HEK293 (cell line): ENCODE results near the gene CMTM1.

ENCODE experiments used
- AEBP2 ChIP-seq: fragments of 450-650 bp; formaldehyde crosslinking; IDR thresholded peaks from 2 replicates; pipeline ENCODE4 v1.5.1; 2016; ENCODE audit warnings: missing biosample characterization, missing genetic modification characterization, borderline replicate concordance
- CTCF ChIP-seq: fragments of 450-650 bp; formaldehyde crosslinking; IDR thresholded peaks from 2 replicates; pipeline ENCODE4 v1.5.1; 2016; ENCODE audit warnings: missing biosample characterization, missing genetic modification characterization
- GLIS1 ChIP-seq: fragments of 450-650 bp; formaldehyde crosslinking; IDR thresholded peaks from 2 replicates; pipeline ENCODE4 v1.5.1; 2016; ENCODE audit warnings: missing biosample characterization, missing genetic modification characterization
- GLIS2 ChIP-seq: fragments of 450-650 bp; formaldehyde crosslinking; IDR thresholded peaks from 2 replicates; pipeline ENCODE4 v1.5.1; 2016; ENCODE audit warnings: missing biosample characterization, missing genetic modification characterization
- KLF17 ChIP-seq: fragments of 450-650 bp; formaldehyde crosslinking; IDR thresholded peaks from 2 replicates; pipeline ENCODE4 v1.5.1; 2016; ENCODE audit warnings: missing biosample characterization, missing genetic modification characterization
- SP2 ChIP-seq: fragments of 450-650 bp; formaldehyde crosslinking; IDR thresholded peaks from 2 replicates; pipeline ENCODE4 v1.5.1; 2016; ENCODE audit warnings: missing biosample characterization, missing genetic modification characterization
- TSHZ1 ChIP-seq: fragments of 450-650 bp; formaldehyde crosslinking; IDR thresholded peaks from 2 replicates; pipeline ENCODE4 v1.5.1; 2016; ENCODE audit warnings: missing biosample characterization, missing genetic modification characterization, borderline replicate concordance
- ZBTB44 ChIP-seq: fragments of 450-650 bp; IDR thresholded peaks from 2 replicates; pipeline ENCODE4 v1.5.1; 2018; ENCODE audit warnings: missing biosample characterization, mild to moderate bottlenecking, missing genetic modification characterization
- ZFHX2 ChIP-seq: fragments of 450-650 bp; formaldehyde crosslinking; conservative IDR thresholded peaks from 2 replicates; pipeline ENCODE4 v1.5.1; 2016; ENCODE audit warnings: missing biosample characterization, missing genetic modification characterization
- ZFP41 ChIP-seq: fragments of 450-650 bp; formaldehyde crosslinking; IDR thresholded peaks from 2 replicates; pipeline ENCODE4 v1.5.1; 2016; ENCODE audit warnings: missing biosample characterization, missing genetic modification characterization, borderline replicate concordance
- ZNF155 ChIP-seq: fragments of 450-650 bp; formaldehyde crosslinking; IDR thresholded peaks from 2 replicates; pipeline ENCODE4 v1.5.1; 2016; ENCODE audit warnings: missing biosample characterization, missing genetic modification characterization
- ZNF19 ChIP-seq: fragments of 450-650 bp; formaldehyde crosslinking; IDR thresholded peaks from 2 replicates; pipeline ENCODE4; 2016; ENCODE audit warnings: missing biosample characterization, missing genetic modification characterization, low read depth
- ZNF311 ChIP-seq: fragments of 450-650 bp; formaldehyde crosslinking; IDR thresholded peaks from 2 replicates; pipeline ENCODE4 v1.5.1; 2017; ENCODE audit warnings: missing biosample characterization, missing genetic modification characterization, borderline replicate concordance
- ZNF341 ChIP-seq: fragments of 450-650 bp; formaldehyde crosslinking; IDR thresholded peaks from 2 replicates; pipeline ENCODE4; 2016; ENCODE audit warnings: low read depth, missing biosample characterization, missing genetic modification characterization
- ZNF398 ChIP-seq: fragments of 450-650 bp; formaldehyde crosslinking; IDR thresholded peaks from 2 replicates; pipeline ENCODE4 v1.5.1; 2017; ENCODE audit warnings: missing biosample characterization, missing genetic modification characterization
- ZNF426 ChIP-seq: fragments of 450-650 bp; formaldehyde crosslinking; IDR thresholded peaks from 2 replicates; pipeline ENCODE4 v1.5.1; 2017; ENCODE audit warnings: missing biosample characterization, missing genetic modification characterization, mild to moderate bottlenecking, inconsistent platforms, moderate library complexity
- ZNF48 ChIP-seq: fragments of 450-650 bp; formaldehyde crosslinking; IDR thresholded peaks from 2 replicates; pipeline ENCODE4 v1.5.1; 2016; ENCODE audit warnings: missing biosample characterization, missing genetic modification characterization
- ZNF561 ChIP-seq: fragments of 450-650 bp; IDR thresholded peaks from 2 replicates; pipeline ENCODE4 v1.5.1; 2018; ENCODE audit warnings: missing biosample characterization, missing genetic modification characterization, borderline replicate concordance
- ZNF585B ChIP-seq: fragments of 450-650 bp; formaldehyde crosslinking; IDR thresholded peaks from 2 replicates; pipeline ENCODE4 v1.5.1; 2016; ENCODE audit warnings: missing biosample characterization, missing genetic modification characterization
- ZNF610 ChIP-seq: fragments of 450-650 bp; formaldehyde crosslinking; IDR thresholded peaks from 2 replicates; pipeline ENCODE4 v1.5.1; 2016; ENCODE audit warnings: missing biosample characterization, missing genetic modification characterization, borderline replicate concordance
- ZNF645 ChIP-seq: fragments of 450-650 bp; formaldehyde crosslinking; IDR thresholded peaks from 2 replicates; pipeline ENCODE4; 2016; ENCODE audit warnings: missing biosample characterization, missing genetic modification characterization
- ZNF677 ChIP-seq: fragments of 450-650 bp; IDR thresholded peaks from 2 replicates; pipeline ENCODE4 v1.5.0; 2018; ENCODE audit warnings: missing biosample characterization, mild to moderate bottlenecking, missing genetic modification characterization, moderate library complexity
- ZNF701 ChIP-seq: fragments of 450-650 bp; formaldehyde crosslinking; IDR thresholded peaks from 2 replicates; pipeline ENCODE4 v1.5.1; 2016; ENCODE audit warnings: missing biosample characterization, missing genetic modification characterization
- ZNF777 ChIP-seq: fragments of 450-650 bp; formaldehyde crosslinking; IDR thresholded peaks from 2 replicates; pipeline ENCODE4 v1.5.1; 2017; ENCODE audit warnings: missing biosample characterization, missing genetic modification characterization, borderline replicate concordance

Gene CMTM1

GRCh38 chr16:66552286-66553177, 13.7 kb upstream of the CMTM1 start, which contains the start of gene CKLF (continued):
- TF ChIP-seq ZNF398 (peak; percentile 23; the same call in 1 of the 2 replicates), SP2 (tag by site-specific recombination) (peak; percentile 85), KLF17 (tag by site-specific recombination) (peak; percentile 69; the same call in 1 of the 2 replicates), AEBP2 (no peak), ZNF777 (no peak), ZNF341 (tag by site-specific recombination) (peak; percentile 98), CTCF (0 out of 2 replicates have a peak, but pooled peaks have one; percentile 24), ZFHX2 (tag by site-specific recombination) (peak; percentile 83), ZNF426 (tag by site-specific recombination) (no peak), ZNF561 (tag by site-specific recombination) (peak; percentile 7; the same call in 1 of the 2 replicates), ZNF645 (tag by site-specific recombination) (no peak), ZBTB44 (no peak), ZFP41 (tag by site-specific recombination) (no peak; the same call in 1 of the 2 replicates), ZNF701 (tag by site-specific recombination) (0 out of 2 replicates have a peak, but pooled peaks have one; percentile 22), ZNF48 (tag by site-specific recombination) (no peak), TSHZ1 (no peak), GLIS1 (tag by site-specific recombination) (peak; percentile 58), ZNF585B (tag by site-specific recombination) (no peak), GLIS2 (tag by site-specific recombination) (no peak; the same call in 1 of the 2 replicates), ZNF311 (tag by site-specific recombination) (no peak), ZNF677 (tag by site-specific recombination) (no peak), ZNF19 (no peak), ZNF155 (tag by site-specific recombination) (no peak), ZNF610 (no peak; the same call in 1 of the 2 replicates)
